NOMO-1 treated with dmso at 0.1 percent for 144 hours (cell line): ENCODE measurements around the gene ATG2B.

Experiments used
- DNase-seq: peaks from one replicate; lab custom pipeline; 2025; ENCODE audit not compliant: unreplicated experiment; lab: John Stamatoyannopoulos, UW

Gene ATG2B

GRCh38 chr14:96362965-96363750 is at the start of gene ATG2B, which contains the start of gene GSKIP:
Gene ATG2B (minus strand): TSS chr14:96363341. CDS start chr14:96362976, 365 bp downstream.
Gene GSKIP (plus strand): TSS chr14:96363526. CDS start chr14:96382248, 18,722 bp downstream.
- peak; percentile 74 for DNase-seq

- DNase-seq, result no peak
Observed at GRCh38 chr14:96410119-96410518, 47.0 kb upstream of the ATG2B start.

GRCh38 chr14:96409701-96410100 is 46.6 kb upstream of the ATG2B start:
- DNase-seq, result no peak

- no peak for DNase-seq
Observed at GRCh38 chr14:96408608-96409007, 45.5 kb upstream of the ATG2B start.

- DNase-seq, result no peak
Observed at GRCh38 chr14:96407935-96408570, 44.9 kb upstream of the ATG2B start.

GRCh38 chr14:96405677-96406076 is 42.5 kb upstream of the ATG2B start:
- no peak for DNase-seq

- DNase-seq, result no peak
Observed at GRCh38 chr14:96403409-96403808, 40.3 kb upstream of the ATG2B start.

- DNase-seq, result no peak
Observed at GRCh38 chr14:96400495-96400894, 37.4 kb upstream of the ATG2B start.

GRCh38 chr14:96399405-96399804 is 36.3 kb upstream of the ATG2B start:
- no peak for DNase-seq

- no peak for DNase-seq
Observed at GRCh38 chr14:96398921-96399320, 35.8 kb upstream of the ATG2B start.

GRCh38 chr14:96398432-96398831 is 35.3 kb upstream of the ATG2B start:
- no peak for DNase-seq

GRCh38 chr14:96394047-96394815 is 31.1 kb upstream of the ATG2B start:
- no peak for DNase-seq

- DNase-seq, result no peak
Observed at GRCh38 chr14:96393071-96393691, 30.0 kb upstream of the ATG2B start.

GRCh38 chr14:96391293-96392118 is 28.4 kb upstream of the ATG2B start:
- peak; percentile 92 for DNase-seq

GRCh38 chr14:96390965-96391292 is 27.8 kb upstream of the ATG2B start:
- DNase-seq, result no peak

GRCh38 chr14:96385385-96385784 is 22.2 kb upstream of the ATG2B start:
- no peak for DNase-seq

GRCh38 chr14:96384740-96385139 is 21.6 kb upstream of the ATG2B start:
- no peak for DNase-seq

GRCh38 chr14:96384053-96384452 is 20.9 kb upstream of the ATG2B start:
- no peak for DNase-seq

GRCh38 chr14:96383445-96383844 is 20.3 kb upstream of the ATG2B start:
- DNase-seq, result no peak

GRCh38 chr14:96380735-96381134 is 17.6 kb upstream of the ATG2B start:
- DNase-seq, result no peak

GRCh38 chr14:96376093-96376492 is 13.0 kb upstream of the ATG2B start:
- no peak for DNase-seq
